Effector memory CD4-positive, alpha-beta T cell (primary cell): ENCODE measurements around the gene GAD1.

Experiments used
- DNase-seq, 3 donors: peaks; one replicate each; pipeline ENCODE4 v3.0.0-alpha.2; 2020
- H3K27ac ChIP-seq: 2 replicates; pipeline ENCODE4 v1.7.0; 2013; ENCODE audit warnings: mild to moderate bottlenecking, low read length, moderate library complexity; ENCODE audit not compliant: insufficient read depth, poor library complexity, severe bottlenecking
- H3K27me3 ChIP-seq: replicated peaks from 2 replicates; pipeline ENCODE4 v1.7.0; 2013; ENCODE audit warnings: mild to moderate bottlenecking, low read length; ENCODE audit not compliant: insufficient read depth, control insufficient read depth, poor library complexity, severe bottlenecking
- H3K36me3 ChIP-seq: 2 replicates; pipeline ENCODE4 v1.7.0; 2013; ENCODE audit warnings: mild to moderate bottlenecking, low read length, moderate library complexity; ENCODE audit not compliant: control insufficient read depth, insufficient read depth
- H3K4me1 ChIP-seq: 2 replicates; pipeline ENCODE4 v1.7.0; 2013; ENCODE audit warnings: low read length, mild to moderate bottlenecking; ENCODE audit not compliant: control insufficient read depth, insufficient read depth, poor library complexity, severe bottlenecking
- H3K4me3 ChIP-seq: 2 replicates; pipeline ENCODE4 v1.7.0; 2013; ENCODE audit warnings: low read length, low read depth, mild to moderate bottlenecking; ENCODE audit not compliant: insufficient read depth, poor library complexity, severe bottlenecking
- H3K9me3 ChIP-seq: 2 replicates; pipeline ENCODE4 v1.7.0; 2013; ENCODE audit warnings: mild to moderate bottlenecking, low read length, moderate library complexity; ENCODE audit not compliant: control insufficient read depth

The GAD1 gene

DNA sequence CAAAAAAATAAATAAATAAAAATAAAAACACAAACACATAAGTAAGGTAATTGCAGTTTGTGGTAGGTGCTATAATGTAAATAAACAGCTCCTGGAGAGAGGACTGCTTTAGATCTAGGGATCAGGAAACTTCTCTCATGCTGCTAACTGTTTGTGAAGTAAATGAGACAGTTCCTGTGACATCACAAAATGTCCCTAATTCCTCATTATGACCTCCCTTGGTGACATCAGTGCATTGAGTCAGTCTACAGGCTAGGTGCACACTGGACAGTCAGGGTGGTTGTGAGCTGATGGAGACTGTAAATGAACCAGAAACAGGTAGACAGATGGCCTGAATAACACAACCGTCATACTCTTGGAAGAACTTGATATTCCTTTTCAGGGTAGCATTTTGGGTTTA, 33.1 kb upstream of the GAD1 start:
- no peak overlapping the region for H3K4me3 ChIP-seq
- H3K9me3 ChIP-seq = no peaks in the 10 kb centered on the region
- no peaks in the 10 kb centered on the region for H3K4me1 ChIP-seq
- DNase-seq = no peak
- no peaks in the 10 kb centered on the region for H3K36me3 ChIP-seq
- peaks cover 3% of the 10 kb centered on the region for H3K27me3 ChIP-seq
- no peak overlapping the region for H3K27ac ChIP-seq

DNA sequence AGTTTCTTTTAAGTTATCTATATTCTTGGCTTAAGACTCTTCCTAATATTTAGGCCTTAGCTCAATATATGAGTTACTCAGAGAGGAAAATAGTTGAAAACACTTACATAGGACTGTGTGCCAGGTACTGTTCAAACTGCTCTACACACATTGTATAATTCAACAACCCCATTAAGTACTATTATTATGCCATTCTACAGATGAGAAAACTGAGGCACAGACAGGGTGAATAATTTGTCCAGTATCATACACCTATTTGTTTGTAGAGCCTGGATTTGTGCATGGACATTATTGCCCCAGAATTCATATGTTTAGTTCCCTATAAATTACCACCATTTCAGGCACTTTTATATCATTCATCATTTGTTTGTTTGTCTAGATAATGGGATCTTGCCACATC, 17.7 kb upstream of the GAD1 start:
- Histone ChIP-seq H3K27me3 (peaks cover 10% of the 10 kb centered on the region), H3K4me1 (no peaks in the 10 kb centered on the region), H3K36me3 (no peaks in the 10 kb centered on the region), H3K27ac (no peak overlapping the region), H3K4me3 (no peak overlapping the region), H3K9me3 (no peaks in the 10 kb centered on the region)
- no peak for DNase-seq

DNA sequence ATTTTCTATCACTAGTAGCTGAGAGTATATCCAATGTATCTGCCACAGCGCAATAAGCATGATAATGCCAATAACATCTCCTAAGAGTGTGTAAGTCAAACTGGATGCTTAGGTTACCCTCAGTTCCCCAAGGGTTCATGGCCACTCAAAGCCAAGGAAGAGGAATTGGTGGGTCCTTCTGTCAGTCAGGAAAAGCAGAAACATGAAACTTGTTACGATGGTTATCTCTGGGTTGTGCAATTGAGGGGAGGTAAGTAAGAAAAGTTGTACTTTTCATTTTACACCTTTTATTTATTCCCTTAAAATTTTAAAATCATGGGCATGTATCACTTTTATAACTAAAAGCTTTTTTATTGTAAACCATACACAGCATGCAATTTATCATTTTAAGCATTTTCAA, 10.1 kb upstream of the GAD1 start:
- DNase-seq = no peak
- Histone ChIP-seq H3K4me1 (no peaks in the 10 kb centered on the region), H3K36me3 (no peaks in the 10 kb centered on the region), H3K27ac (no peak overlapping the region), H3K4me3 (no peak overlapping the region), H3K9me3 (no peaks in the 10 kb centered on the region), H3K27me3 (no peaks in the 10 kb centered on the region)

DNA sequence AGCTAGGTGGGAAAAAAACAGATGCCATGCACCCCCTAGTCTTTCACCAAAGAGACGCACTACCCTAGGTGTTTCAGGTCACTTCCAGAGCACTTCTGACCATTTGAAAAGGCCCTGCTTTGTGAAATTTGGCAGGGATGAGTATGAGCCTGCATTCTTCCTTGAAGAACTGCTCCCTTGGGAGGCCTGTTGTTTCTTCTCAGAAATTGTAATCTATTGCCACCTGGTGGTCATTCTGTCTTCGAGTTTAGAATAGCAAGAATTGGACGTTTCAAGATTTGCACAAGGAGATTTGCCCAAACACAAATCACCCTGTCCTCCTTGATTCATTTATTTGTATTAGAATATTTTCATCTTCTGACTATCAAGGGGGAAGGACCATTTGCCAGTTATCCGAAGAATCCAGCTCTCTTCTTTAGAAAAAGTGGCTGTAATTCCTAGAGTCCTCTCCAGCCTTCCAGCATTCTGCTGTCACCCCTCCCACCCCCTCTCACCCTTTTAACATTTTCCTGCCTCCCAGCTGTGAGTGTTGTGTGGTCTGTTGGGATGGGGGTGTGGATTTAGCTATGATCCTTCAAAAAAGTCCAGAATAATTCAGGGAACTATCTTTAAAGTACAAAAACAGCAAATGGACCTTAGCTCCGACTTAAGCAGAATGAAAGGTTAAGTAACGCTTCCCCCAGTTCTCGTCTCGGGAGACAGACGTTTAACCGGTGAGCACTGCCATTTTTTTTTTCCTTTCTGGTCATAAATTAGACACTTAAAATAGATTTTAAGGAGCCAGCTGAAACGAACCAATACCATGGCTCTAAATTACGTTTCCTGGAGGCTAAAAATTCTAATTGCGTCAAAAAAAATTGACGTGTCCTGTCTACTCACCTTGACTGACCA, 3.7 kb upstream of the GAD1 start:
- Histone ChIP-seq H3K9me3 (no peaks in the 10 kb centered on the region), H3K27ac (no peak overlapping the region), H3K4me3 (no peak overlapping the region), H3K36me3 (no peaks in the 10 kb centered on the region), H3K4me1 (peaks cover 32% of the 10 kb centered on the region), H3K27me3 (peaks cover 44% of the 10 kb centered on the region)
- no peak for DNase-seq

DNA sequence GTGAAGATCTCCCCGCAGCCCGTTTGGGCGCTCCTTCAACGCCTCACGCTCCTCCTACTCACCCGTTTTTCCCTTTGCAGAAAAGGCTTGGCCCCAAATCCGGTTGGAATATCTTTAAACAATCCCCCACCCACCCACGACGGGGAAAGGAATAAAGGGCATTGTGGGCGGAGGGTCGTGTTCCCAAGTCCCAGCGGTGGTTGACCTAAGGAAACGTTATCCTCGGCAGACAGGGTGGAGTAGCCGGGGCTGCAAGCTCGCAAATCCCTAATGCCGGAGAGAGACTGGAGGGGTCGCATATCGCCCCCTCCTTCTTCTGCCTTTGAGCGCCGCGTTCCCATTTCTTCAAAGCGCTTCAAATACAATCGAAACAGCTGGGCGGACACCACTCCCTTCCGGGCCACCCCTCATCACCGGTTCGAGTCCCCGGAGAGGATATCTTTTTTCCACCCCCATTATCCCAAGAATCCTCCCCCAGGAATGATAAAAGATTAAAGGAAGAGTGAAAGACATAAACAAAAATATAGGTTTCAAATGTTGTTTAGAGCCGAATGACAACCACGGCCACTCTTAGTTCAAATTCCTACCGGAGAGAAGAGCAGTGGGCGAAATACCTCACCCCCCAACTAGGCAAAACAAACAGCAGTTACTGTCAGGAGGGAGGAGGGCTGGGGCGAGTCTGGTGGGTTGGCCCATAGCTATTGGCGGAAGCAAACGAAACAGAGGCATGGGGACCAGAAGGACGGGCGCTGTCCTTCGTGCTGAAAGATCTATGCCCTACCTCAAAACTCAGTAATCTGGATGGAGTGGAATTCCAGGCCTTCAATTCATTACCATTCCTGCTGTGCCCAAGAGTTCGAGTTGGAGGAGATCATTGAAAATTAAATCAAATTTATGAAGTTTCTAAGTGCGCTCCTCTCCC, 2.8 kb upstream of the GAD1 start:
- no peak for DNase-seq
- Histone ChIP-seq H3K27me3 (peaks cover 53% of the 10 kb centered on the region), H3K27ac (no peak overlapping the region), H3K4me3 (no peak overlapping the region), H3K36me3 (no peaks in the 10 kb centered on the region), H3K4me1 (peaks cover 41% of the 10 kb centered on the region), H3K9me3 (no peaks in the 10 kb centered on the region)

DNA sequence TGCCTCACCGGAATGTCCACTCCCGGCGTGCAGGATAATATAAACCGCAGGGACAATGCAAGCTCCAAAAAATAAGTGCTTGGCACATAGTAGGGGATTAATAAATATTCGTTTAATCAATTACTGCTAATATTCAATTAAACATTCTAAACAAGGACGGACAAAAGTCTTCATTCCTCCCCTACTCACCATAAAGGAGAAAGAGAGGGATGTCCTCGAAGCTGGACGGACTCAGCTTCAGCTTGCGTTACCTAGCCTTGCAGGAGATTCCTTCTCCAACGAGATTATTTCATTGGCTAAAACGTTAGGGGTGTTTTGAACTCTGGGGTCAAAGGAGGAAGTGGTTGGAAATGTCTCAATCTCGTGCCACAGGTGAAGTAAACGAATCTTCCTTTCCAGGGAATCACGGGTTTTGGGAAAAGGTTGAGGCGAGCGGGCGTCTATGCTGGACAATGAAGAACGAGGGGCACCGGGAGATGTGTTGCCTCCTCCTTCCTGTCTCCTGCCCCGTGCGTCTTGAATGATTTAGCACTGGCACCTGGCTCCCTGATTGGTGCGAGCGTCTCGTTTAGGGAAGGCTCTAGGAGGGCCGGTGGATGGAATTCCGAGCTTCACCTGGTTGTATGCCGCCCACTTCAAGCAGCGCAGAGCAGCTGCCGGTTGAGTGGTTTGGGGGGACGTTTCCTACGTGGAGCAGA, 2.0 kb upstream of the GAD1 start:
- Histone ChIP-seq H3K27ac (no peak overlapping the region), H3K4me3 (no peak overlapping the region), H3K9me3 (no peaks in the 10 kb centered on the region), H3K4me1 (peaks cover 43% of the 10 kb centered on the region), H3K36me3 (no peaks in the 10 kb centered on the region), H3K27me3 (peaks cover 61% of the 10 kb centered on the region)
- DNase-seq = no peak

DNA sequence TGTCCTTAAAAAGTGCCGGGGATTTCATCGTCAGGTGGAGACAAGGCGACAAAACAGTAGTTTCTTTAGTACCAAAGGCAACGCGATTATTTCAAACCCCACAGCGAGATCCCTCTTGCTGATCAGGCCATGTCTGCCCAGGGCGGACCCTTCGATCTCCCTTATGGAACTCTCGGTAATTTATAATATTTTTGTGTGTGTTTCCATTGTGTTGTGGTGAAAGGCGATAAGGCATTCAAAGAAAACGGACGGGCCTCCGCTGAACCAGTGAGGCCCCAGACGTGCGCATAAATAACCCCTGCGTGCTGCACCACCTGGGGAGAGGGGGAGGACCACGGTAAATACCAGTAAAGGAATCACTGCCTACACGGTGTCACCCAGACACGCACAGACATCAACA, 1.4 kb upstream of the GAD1 start:
- no peaks in the 10 kb centered on the region for H3K9me3 ChIP-seq

DNA sequence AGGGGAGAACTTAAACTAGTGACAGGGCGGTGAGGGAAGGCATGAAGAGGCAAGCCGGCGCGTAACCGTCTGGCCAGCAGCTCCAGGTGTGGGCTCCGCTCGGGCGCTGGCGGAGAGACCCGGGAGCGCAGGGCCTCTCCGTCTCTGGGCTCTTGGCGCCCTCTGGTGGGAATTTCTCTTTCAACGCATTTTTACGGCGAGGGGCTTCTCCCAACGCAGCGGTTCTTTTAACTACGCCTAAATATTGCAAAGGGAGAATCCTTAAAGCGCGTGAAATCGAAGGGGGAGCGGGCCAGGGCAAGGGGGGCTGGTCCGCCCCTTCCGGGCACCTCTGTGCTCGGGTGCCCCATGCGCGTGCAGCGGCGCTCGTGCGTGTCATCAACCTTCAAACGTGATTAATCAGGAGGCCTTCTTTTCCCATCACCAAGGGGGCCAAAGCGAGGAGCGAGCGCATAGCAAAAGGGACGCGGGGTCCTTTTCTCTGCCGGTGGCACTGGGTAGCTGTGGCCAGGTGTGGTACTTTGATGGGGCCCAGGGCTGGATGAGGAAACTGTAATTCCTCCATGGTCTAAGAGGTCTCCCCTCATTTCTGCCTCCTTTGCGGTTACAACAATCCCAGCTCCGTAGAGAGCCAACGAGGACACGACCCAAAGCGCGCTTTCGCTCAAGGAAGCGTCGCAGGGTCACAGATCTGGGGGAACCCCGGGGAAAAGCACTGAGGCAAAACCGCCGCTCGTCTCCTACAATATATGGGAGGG, 762 bp upstream of the GAD1 start:
- no peaks in the 10 kb centered on the region for H3K36me3 ChIP-seq
- H3K4me3 ChIP-seq = peak overlapping the region; percentile 55
- peaks cover 72% of the 10 kb centered on the region for H3K27me3 ChIP-seq
- no peaks in the 10 kb centered on the region for H3K9me3 ChIP-seq
- no peak overlapping the region for H3K27ac ChIP-seq
- H3K4me1 ChIP-seq = peaks cover 49% of the 10 kb centered on the region
- peak in 2 of 3 donors; percentile 26 to 41 for DNase-seq

More for the DNA sequence above, 1.4 kb upstream of the GAD1 start:
- H3K27ac ChIP-seq = no peak overlapping the region
- peaks cover 48% of the 10 kb centered on the region for H3K4me1 ChIP-seq
- H3K36me3 ChIP-seq = no peaks in the 10 kb centered on the region
- DNase-seq = no peak
- H3K27me3 ChIP-seq = peaks cover 68% of the 10 kb centered on the region
- H3K4me3 ChIP-seq = peak overlapping the region; percentile 55
